ENCODE results near the gene AK8.

- TF ChIP-seq POLR2A (IDR thresholded peaks at IDR 0.05) (no peak), CTCF (IDR thresholded peaks at IDR 0.05) (no peak)
These were observed 40.4 kb downstream of the AK8 start for GRCh38 chr9:132837501-132838286.
